PC-9 (cell line): ENCODE measurements around the gene NIPSNAP2. TPM values are rescaled to one million over a fixed set of nuclear protein-coding genes. Genes with fewer than 3 reads are reported as not detected.

Experiments used
- Bru-seq: library from RNA; stranded (reverse); fragments of 400-500 nt; gene quantifications from one replicate; lab custom pipeline; 2021; lab: Mats Ljungman, UMichigan
- BruChase-seq, 2 experiments: library from RNA; stranded (reverse); fragments of 400-500 nt; gene quantifications; one replicate each; lab custom pipeline; 2021; lab: Mats Ljungman, UMichigan
- BruUV-seq: library from RNA; stranded (reverse); fragments of 400-500 nt; replicated peaks from 2 replicates; lab custom pipeline; 2021; lab: Mats Ljungman, UMichigan
- CTCF ChIA-PET: fragments of 300-600 bp; sonication (Branson Sonifier 250); formaldehyde crosslinking; loops from one replicate; lab custom pipeline; 2022; ENCODE audit warnings: antibody characterized with exemption; lab: Charles Lee
- POLR2A ChIA-PET: fragments of 300-600 bp; sonication (Branson Sonifier 250); formaldehyde crosslinking; loops from one replicate; lab custom pipeline; 2022; ENCODE audit warnings: antibody characterized with exemption; ENCODE audit not compliant: unreplicated experiment; lab: Charles Lee
- DNase-seq, 2 experiments: peaks; one replicate each; pipeline versions ENCODE4 v3.0.0 to v3.0.0-alpha.2; 2015 to 2022; ENCODE audit warnings: mixed read lengths in 1 of 2
- H2AFZ ChIP-seq: fragments of 200-600 bp; sonication (generic); 2 replicates; pipeline ENCODE4 v1.8.1; 2017; ENCODE audit warnings: antibody characterized with exemption
- H3F3A ChIP-seq: fragments of 200-600 bp; sonication (generic); 2 replicates; pipeline ENCODE4 v1.8.1; 2017; ENCODE audit warnings: antibody characterized with exemption, mild to moderate bottlenecking, low read depth; ENCODE audit not compliant: insufficient read depth
- H3K27ac ChIP-seq: fragments of 200-600 bp; sonication (generic); 2 replicates; pipeline ENCODE4 v1.6.1; 2016; ENCODE audit warnings: mixed run types
- H3K27me3 ChIP-seq: fragments of 200-600 bp; sonication (generic); 2 replicates; pipeline ENCODE4 v1.6.1; 2016; ENCODE audit warnings: low read depth, mixed run types; ENCODE audit not compliant: insufficient read depth
- H3K36me3 ChIP-seq: fragments of 200-600 bp; sonication (generic); 2 replicates; pipeline ENCODE4 v1.6.1; 2016; ENCODE audit warnings: low read depth, mixed run types
- H3K4me1 ChIP-seq: fragments of 200-600 bp; sonication (generic); replicated peaks from 2 replicates; pipeline ENCODE4 v1.6.1; 2016; ENCODE audit warnings: mixed run types; ENCODE audit not compliant: insufficient read depth
- H3K4me2 ChIP-seq: fragments of 200-600 bp; sonication (generic); 2 replicates; pipeline ENCODE4 v1.6.1; 2017; ENCODE audit warnings: mixed run types
- H3K4me3 ChIP-seq: fragments of 200-600 bp; sonication (generic); 2 replicates; pipeline ENCODE4 v1.6.1; 2016; ENCODE audit warnings: mixed run types
- H3K79me2 ChIP-seq: fragments of 200-600 bp; sonication (generic); 2 replicates; pipeline ENCODE4 v1.6.1; 2017; ENCODE audit warnings: low read depth, mixed run types
- H3K9me2 ChIP-seq: fragments of 200-600 bp; sonication (generic); 2 replicates; pipeline ENCODE4 v1.8.1; 2017; ENCODE audit warnings: mild to moderate bottlenecking; ENCODE audit not compliant: insufficient read depth
- H3K9me3 ChIP-seq: fragments of 200-600 bp; sonication (generic); 2 replicates; pipeline ENCODE4 v1.8.1; 2016; ENCODE audit warnings: low read depth; ENCODE audit not compliant: insufficient read depth
- H4K20me1 ChIP-seq: fragments of 200-600 bp; sonication (generic); 2 replicates; pipeline ENCODE4 v1.8.1; 2017; ENCODE audit not compliant: insufficient read depth
- EZH2 ChIP-seq: fragments of 200-600 bp; sonication (generic); IDR thresholded peaks from 2 replicates; pipeline ENCODE4 v1.8.0; 2017; ENCODE audit warnings: antibody characterized with exemption, low read depth
- intact Hi-C: fragments of 100-400 bp; cut with micrococcal nuclease; formaldehyde crosslinking; loops from one replicate; pipeline ENCODE4 v1.10.0; 2022; ENCODE audit not compliant: unreplicated experiment
- long read RNA-seq: library from polyadenylated mRNA; stranded (forward); transcript quantifications from one replicate; pipeline ENCODE4 v2.0.0, GENCODE V29; 2022
- total RNA-seq: library from RNA; stranded (reverse); gene quantifications from 2 replicates; pipeline ENCODE4 v1.2.3, GENCODE V29; 2021
- TF ChIP-seq, protein P1 (sequence below): fragments of 200-600 bp; sonication (generic); conservative IDR thresholded peaks from 2 replicates; pipeline ENCODE4 v1.6.1; 2017; ENCODE audit warnings: mixed run types, antibody characterized with exemption, mild to moderate bottlenecking, moderate library complexity

Gene NIPSNAP2
- 96.1 and 97.5 TPM in 2 replicates for total RNA-seq
- Bru-seq, nascent RNA, result percentile 89 among the genes with signal in this experiment
- BruChase-seq, experiment 1, labeled RNA remaining after a 2-hour chase, result percentile 89 among the genes with signal in this experiment
- BruChase-seq, experiment 2, labeled RNA remaining after a 6-hour chase, result percentile 88 among the genes with signal in this experiment
- long read RNA-seq, full-length matches to known transcripts, result 343 of 392 reads
- long read RNA-seq, partial matches to known transcripts, result 8 of 392 reads
- long read RNA-seq, other reads (novel, unspliced or antisense), result 41 of 392 reads

DNA sequence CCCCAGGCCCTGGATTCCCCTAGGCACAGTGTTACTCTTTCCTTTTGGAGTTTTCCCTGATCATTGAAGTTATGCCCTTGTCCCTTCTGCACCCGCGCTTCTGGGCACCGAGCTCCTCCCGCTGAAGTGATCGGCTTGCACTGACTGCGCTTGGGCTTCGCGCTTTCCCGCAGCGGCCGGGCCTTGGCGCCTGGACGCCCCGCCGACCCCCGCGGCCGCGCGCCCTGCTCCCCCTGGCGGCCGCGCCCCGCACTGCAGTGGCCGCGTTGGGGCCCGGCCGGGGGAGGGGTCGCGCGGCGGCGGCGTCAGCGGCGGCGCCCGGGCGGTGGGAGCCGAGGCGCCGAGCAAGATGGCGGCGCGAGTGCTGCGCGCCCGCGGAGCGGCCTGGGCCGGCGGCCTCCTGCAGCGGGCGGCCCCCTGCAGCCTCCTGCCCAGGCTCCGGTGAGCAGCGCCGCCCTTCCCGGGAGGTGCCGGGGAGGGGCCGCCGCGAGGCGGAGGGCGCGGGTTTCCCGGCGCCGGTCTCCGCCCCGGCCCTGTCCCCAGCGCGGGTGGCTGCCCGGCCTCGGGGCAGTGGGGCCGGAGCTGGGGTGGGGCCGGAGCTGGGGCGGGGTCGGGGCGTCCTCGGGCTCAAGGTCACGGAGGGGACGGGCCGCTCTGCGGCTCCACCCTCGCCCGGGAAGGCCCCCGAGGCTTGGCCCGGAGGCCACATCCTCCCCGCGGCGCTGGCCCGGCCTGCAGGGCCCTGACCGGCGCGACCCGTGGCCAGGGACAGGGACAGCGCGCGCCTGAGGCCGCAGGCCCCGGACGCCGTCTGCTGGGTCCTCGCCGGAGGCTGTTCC, at the start of gene NIPSNAP2:
Gene NIPSNAP2 (plus strand): TSS at position 325 of the 839 bp plus-strand sequence. CDS start 25 bp downstream, at position 350.
- H2AFZ ChIP-seq, result peak within 1 kb of the TSS; percentile 85
- no TSS peak for BruUV-seq
- peaks cover 19% of the 10 kb centered on the region for H3K4me1 ChIP-seq

DNA sequence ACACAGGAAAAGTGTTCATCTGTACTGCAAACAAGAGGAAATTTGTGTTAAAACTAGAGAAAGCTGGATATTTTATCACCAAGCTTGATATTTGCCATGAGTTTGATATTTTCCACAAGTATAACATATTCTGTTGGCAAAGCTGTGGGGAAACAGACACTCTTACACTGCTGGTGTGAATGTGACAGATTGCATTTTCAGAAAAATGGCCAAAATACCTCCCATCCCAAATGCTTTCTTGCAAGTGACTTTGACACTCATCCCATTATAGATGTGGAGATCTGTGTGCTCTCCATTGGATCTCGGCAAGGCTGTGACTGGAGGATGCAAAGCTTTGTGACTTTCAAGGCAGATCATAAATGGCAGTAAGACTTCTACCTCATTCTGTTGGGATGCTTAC, 46.6 kb upstream of the NIPSNAP2 start:
- no peak overlapping the region for H2AFZ ChIP-seq
- peaks cover under 1% of the 10 kb centered on the region; the same call in 1 of the 2 replicates for H3K4me1 ChIP-seq
- H3K9me2 ChIP-seq, result no peaks in the 10 kb centered on the region
- no peaks in the 10 kb centered on the region for H3K79me2 ChIP-seq
- H3K36me3 ChIP-seq, result peaks cover 12% of the 10 kb centered on the region
- H3K27me3 ChIP-seq, result no peaks in the 10 kb centered on the region
- no peak overlapping the region for H3K27ac ChIP-seq
- H3K4me2 ChIP-seq, result no peak overlapping the region
- no peaks in the 10 kb centered on the region for H3F3A ChIP-seq
- ChIA-PET POLR2A (no interaction called here), CTCF (no interaction called here)
- intact Hi-C loops, result no loop called here
- no peak for DNase-seq
- H3K4me3 ChIP-seq, result no peak overlapping the region
- TF ChIP-seq EZH2, result no peak
- TF ChIP-seq, protein P1, sequence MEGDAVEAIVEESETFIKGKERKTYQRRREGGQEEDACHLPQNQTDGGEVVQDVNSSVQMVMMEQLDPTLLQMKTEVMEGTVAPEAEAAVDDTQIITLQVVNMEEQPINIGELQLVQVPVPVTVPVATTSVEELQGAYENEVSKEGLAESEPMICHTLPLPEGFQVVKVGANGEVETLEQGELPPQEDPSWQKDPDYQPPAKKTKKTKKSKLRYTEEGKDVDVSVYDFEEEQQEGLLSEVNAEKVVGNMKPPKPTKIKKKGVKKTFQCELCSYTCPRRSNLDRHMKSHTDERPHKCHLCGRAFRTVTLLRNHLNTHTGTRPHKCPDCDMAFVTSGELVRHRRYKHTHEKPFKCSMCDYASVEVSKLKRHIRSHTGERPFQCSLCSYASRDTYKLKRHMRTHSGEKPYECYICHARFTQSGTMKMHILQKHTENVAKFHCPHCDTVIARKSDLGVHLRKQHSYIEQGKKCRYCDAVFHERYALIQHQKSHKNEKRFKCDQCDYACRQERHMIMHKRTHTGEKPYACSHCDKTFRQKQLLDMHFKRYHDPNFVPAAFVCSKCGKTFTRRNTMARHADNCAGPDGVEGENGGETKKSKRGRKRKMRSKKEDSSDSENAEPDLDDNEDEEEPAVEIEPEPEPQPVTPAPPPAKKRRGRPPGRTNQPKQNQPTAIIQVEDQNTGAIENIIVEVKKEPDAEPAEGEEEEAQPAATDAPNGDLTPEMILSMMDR, result no peak
- H3K9me3 ChIP-seq, result no peaks in the 10 kb centered on the region
- BruUV-seq, result no TSS peak
- H4K20me1 ChIP-seq, result no peaks in the 10 kb centered on the region; the same call in 1 of the 2 replicates

More for the DNA sequence above, at the start of gene NIPSNAP2:
- Histone ChIP-seq H3K9me2 (no peaks in the 10 kb centered on the region), H3K36me3 (no peaks in the 10 kb centered on the region), H3K27ac (peak within 1 kb of the TSS; percentile 54), H3K9me3 (no peaks in the 10 kb centered on the region), H3K4me3 (peak within 1 kb of the TSS; percentile 67), H3K79me2 (peaks cover 50% of the 10 kb centered on the region), H3F3A (peaks cover 34% of the 10 kb centered on the region), H3K4me2 (peak within 1 kb of the TSS; percentile 80), H3K27me3 (no peaks in the 10 kb centered on the region), H4K20me1 (no peaks in the 10 kb centered on the region)
- intact Hi-C loops, result loop anchor here (1.0 to 10.0 kb wide), 4 partner anchors 13 to 530 kb away; partner anchors contain the start of genes CCT6A, MRPS17 and PSPH
- ChIA-PET CTCF (interaction anchor here (0.6 to 1.0 kb wide), 6 partner anchors 20 to 1194 kb away, joined by 5 to 10 read pairs (median 6); partner anchors contain the start of gene PSPH), POLR2A (interaction anchor here (0.5 to 1.9 kb wide), 7 partner anchors 9 to 135 kb away, joined by 3 to 15 read pairs (median 3); partner anchors contain the start of genes CCT6A and PSPH)
- TF ChIP-seq EZH2, result no peak
- TF ChIP-seq, protein P1, result peak; percentile 64
- DNase-seq, result peak; percentile 63 to 89
